ENCODE results near the gene ASAP2. TPM values are rescaled to one million over a fixed set of nuclear protein-coding genes. Genes with fewer than 3 reads are reported as not detected.

The ASAP2 gene
- polyA plus RNA-seq (ENCODE audit: insufficient read length in 10 of 10), result 10 to 100 TPM; 17.3 to 25.3 (median 21.7) TPM
- long read RNA-seq, donor 1, result 0 reads
- long read RNA-seq, donor 2, result 0 reads
- long read RNA-seq, donor 3, result 0 reads
- long read RNA-seq, donor 4, full-length matches to known transcripts, result 1 of 19 reads
- long read RNA-seq, donor 4, partial matches to known transcripts, result 18 of 19 reads
- long read RNA-seq, donor 4, other reads (novel, unspliced or antisense), result 0 of 19 reads
- long read RNA-seq, donor 5, full-length matches to known transcripts, result 2 of 40 reads
- long read RNA-seq, donor 5, partial matches to known transcripts, result 38 of 40 reads
- long read RNA-seq, donor 5, other reads (novel, unspliced or antisense), result 0 of 40 reads
- long read RNA-seq, donor 6, full-length matches to known transcripts, result 1 of 28 reads
- long read RNA-seq, donor 6, partial matches to known transcripts, result 27 of 28 reads
- long read RNA-seq, donor 6, other reads (novel, unspliced or antisense), result 0 of 28 reads
- long read RNA-seq, donor 7, full-length matches to known transcripts, result 3 of 3 reads
- long read RNA-seq, donor 7, partial matches to known transcripts, result 0 of 3 reads
- long read RNA-seq, donor 7, other reads (novel, unspliced or antisense), result 0 of 3 reads
- long read RNA-seq, donor 8, partial matches to known transcripts, result 60 of 61 reads
- long read RNA-seq, donor 8, other reads (novel, unspliced or antisense), result 0 of 61 reads
- long read RNA-seq, donor 9, result 0 reads

GRCh38 chr2:9205963-9206948, at the start of gene ASAP2:
Gene ASAP2 (plus strand): TSS chr2:9206812. CDS start chr2:9207105, 293 bp downstream.
- DNase-seq, result peak; percentile 74 to 88 (median 79)

GRCh38 chr2:9158786-9159779, 47.5 kb upstream of the ASAP2 start:
- no peak for DNase-seq

GRCh38 chr2:9160732-9161131, 45.9 kb upstream of the ASAP2 start:
- no peak for DNase-seq

- no peak for DNase-seq
Measured at GRCh38 chr2:9162841-9163240, 43.8 kb upstream of the ASAP2 start.

- DNase-seq, result peak in 2 of 3 donors; percentile 28 to 53
Measured at GRCh38 chr2:9163306-9164111, 43.1 kb upstream of the ASAP2 start.

- no peak for DNase-seq
Measured at GRCh38 chr2:9164112-9164608, 42.5 kb upstream of the ASAP2 start.

- DNase-seq, result no peak
Measured at GRCh38 chr2:9165625-9166024, 41.0 kb upstream of the ASAP2 start.

GRCh38 chr2:9166579-9167377, 39.8 kb upstream of the ASAP2 start:
- DNase-seq, result no peak

- no peak for DNase-seq
Measured at GRCh38 chr2:9167718-9168657, 38.6 kb upstream of the ASAP2 start.

GRCh38 chr2:9168821-9169221, 37.8 kb upstream of the ASAP2 start:
- DNase-seq, result no peak

GRCh38 chr2:9169349-9170107, 37.1 kb upstream of the ASAP2 start:
- no peak for DNase-seq

GRCh38 chr2:9170458-9171130, 36.0 kb upstream of the ASAP2 start:
- no peak for DNase-seq

GRCh38 chr2:9174771-9175437, 31.7 kb upstream of the ASAP2 start:
- DNase-seq, result peak in 1 of 3 donors; percentile 40

GRCh38 chr2:9178110-9178903, 28.3 kb upstream of the ASAP2 start:
- DNase-seq, result peak in 1 of 3 donors; percentile 26

Measured in muscle of back (tissue), 13 donors.